Mesothelial cell of epicardium (in vitro differentiated cells): ENCODE measurements around the gene TP53BP1. TPM values are rescaled to one million over a fixed set of nuclear protein-coding genes. Genes with fewer than 3 reads are reported as not detected.

Experiments used
- DNase-seq, 2 experiments: peaks; one replicate each; pipeline ENCODE4 v3.0.0; 2021; ENCODE audit warnings: low spot score in 2 of 2; ENCODE audit not compliant: unreplicated experiment in 2 of 2
- H3K27ac Mint-ChIP-seq: 2 replicates; pipeline ENCODE4 v1.8.0; 2021; ENCODE audit warnings: mixed read lengths
- H3K27me3 Mint-ChIP-seq: 2 replicates; pipeline ENCODE4 v1.8.0; 2021; ENCODE audit warnings: low read depth, mixed read lengths
- H3K36me3 Mint-ChIP-seq: 2 replicates; pipeline ENCODE4 v1.8.0; 2021; ENCODE audit warnings: mixed read lengths
- H3K4me1 Mint-ChIP-seq: 2 replicates; pipeline ENCODE4 v1.8.0; 2021; ENCODE audit warnings: mixed read lengths
- H3K4me3 Mint-ChIP-seq: 2 replicates; pipeline ENCODE4 v1.8.0; 2021; ENCODE audit warnings: mild to moderate bottlenecking, moderate library complexity, mixed read lengths
- H3K9me3 Mint-ChIP-seq: 2 replicates; pipeline ENCODE4 v1.8.0; 2021; ENCODE audit warnings: mixed read lengths
- total RNA-seq: library from RNA; stranded (reverse); gene quantifications from 3 replicates; pipeline ENCODE4 v1.2.1, GENCODE V29; 2021
- TF ChIP-seq, protein P1 (sequence below): fragments of 200-600 bp; sonication (generic); IDR thresholded peaks from one replicate; pipeline ENCODE4 v1.5.0; 2021; ENCODE audit warnings: antibody characterized with exemption; ENCODE audit not compliant: unreplicated experiment

Gene TP53BP1
- total RNA-seq, 1 donor from 2014 or later = 112 TPM

DNA sequence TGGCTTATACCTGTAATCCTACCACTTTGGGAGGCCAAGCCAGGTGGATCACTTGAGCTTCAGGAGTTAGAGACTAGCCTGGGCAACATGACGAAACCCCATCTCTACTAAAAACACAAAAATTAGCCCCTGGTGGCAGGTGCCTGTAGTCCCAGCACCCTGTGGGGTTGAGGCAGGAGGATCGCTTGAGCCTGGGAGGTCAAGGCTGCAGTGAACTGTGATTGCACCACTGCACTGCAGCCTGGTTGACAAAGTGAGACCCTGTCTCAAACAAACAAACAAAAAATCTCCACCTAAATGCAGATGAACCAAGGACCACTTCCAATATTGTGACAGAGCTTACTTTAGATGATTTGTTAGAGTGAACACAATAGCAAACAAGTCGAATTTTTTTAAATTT lies 53.7 kb downstream of the TP53BP1 start:
- no peaks in the 10 kb centered on the region for H3K9me3 Mint-ChIP-seq
- H3K27me3 Mint-ChIP-seq = no peaks in the 10 kb centered on the region
- no peak for DNase-seq
- no peaks in the 10 kb centered on the region for H3K4me1 Mint-ChIP-seq
- no peak overlapping the region for H3K4me3 Mint-ChIP-seq
- H3K36me3 Mint-ChIP-seq = peaks cover 28% of the 10 kb centered on the region
- TF ChIP-seq, protein P1, sequence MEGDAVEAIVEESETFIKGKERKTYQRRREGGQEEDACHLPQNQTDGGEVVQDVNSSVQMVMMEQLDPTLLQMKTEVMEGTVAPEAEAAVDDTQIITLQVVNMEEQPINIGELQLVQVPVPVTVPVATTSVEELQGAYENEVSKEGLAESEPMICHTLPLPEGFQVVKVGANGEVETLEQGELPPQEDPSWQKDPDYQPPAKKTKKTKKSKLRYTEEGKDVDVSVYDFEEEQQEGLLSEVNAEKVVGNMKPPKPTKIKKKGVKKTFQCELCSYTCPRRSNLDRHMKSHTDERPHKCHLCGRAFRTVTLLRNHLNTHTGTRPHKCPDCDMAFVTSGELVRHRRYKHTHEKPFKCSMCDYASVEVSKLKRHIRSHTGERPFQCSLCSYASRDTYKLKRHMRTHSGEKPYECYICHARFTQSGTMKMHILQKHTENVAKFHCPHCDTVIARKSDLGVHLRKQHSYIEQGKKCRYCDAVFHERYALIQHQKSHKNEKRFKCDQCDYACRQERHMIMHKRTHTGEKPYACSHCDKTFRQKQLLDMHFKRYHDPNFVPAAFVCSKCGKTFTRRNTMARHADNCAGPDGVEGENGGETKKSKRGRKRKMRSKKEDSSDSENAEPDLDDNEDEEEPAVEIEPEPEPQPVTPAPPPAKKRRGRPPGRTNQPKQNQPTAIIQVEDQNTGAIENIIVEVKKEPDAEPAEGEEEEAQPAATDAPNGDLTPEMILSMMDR = no peak
- no peak overlapping the region for H3K27ac Mint-ChIP-seq

DNA sequence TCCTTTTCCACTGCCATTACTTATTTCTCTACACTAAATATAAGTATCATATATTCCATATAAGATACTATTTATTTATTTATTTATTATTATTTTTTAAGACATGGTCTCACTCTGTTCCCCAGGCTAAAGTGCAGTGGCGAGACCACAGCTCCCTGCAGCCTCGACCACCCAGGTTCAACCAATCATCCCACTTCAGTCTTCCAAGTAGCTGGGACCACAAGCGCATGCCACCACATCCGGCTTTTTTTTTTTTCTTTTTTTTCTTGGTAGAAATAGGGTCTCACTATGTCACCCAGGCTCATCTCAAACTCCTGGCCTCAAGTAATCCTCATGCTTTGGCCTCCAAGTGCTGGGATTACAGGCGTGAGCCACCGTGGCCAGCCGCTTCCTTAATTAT lies 56.6 kb downstream of the TP53BP1 start:
- Mint-ChIP-seq H3K4me3 (no peak overlapping the region), H3K9me3 (no peaks in the 10 kb centered on the region), H3K27ac (no peak overlapping the region), H3K27me3 (no peaks in the 10 kb centered on the region), H3K4me1 (no peaks in the 10 kb centered on the region), H3K36me3 (peaks cover 34% of the 10 kb centered on the region)
- TF ChIP-seq, protein P1 = no peak
- DNase-seq = no peak

DNA sequence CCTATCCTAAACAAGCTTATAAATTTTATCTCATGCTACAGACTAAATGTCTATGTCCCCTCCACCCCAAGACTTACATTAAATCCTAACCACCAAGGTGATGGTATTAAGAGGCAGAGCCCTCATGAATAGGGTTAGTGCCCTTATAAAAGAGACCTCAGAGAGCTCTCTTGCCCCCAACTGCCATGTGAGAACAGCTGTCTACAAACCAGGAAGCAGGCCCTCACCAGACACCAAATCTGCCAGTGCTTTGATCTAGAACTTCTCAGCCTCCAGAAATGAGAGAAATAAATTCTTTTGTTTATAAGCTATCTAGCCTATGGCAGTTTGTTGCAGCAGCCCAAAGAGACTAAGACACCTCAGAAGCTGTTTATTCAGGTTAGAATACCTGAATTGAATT lies 58.5 kb downstream of the TP53BP1 start:
- DNase-seq = no peak
- TF ChIP-seq, protein P1 = no peak
- no peaks in the 10 kb centered on the region for H3K27me3 Mint-ChIP-seq
- H3K36me3 Mint-ChIP-seq = peaks cover 29% of the 10 kb centered on the region
- H3K27ac Mint-ChIP-seq = no peak overlapping the region
- H3K4me3 Mint-ChIP-seq = no peak overlapping the region
- H3K4me1 Mint-ChIP-seq = peaks cover 6% of the 10 kb centered on the region
- no peaks in the 10 kb centered on the region for H3K9me3 Mint-ChIP-seq

DNA sequence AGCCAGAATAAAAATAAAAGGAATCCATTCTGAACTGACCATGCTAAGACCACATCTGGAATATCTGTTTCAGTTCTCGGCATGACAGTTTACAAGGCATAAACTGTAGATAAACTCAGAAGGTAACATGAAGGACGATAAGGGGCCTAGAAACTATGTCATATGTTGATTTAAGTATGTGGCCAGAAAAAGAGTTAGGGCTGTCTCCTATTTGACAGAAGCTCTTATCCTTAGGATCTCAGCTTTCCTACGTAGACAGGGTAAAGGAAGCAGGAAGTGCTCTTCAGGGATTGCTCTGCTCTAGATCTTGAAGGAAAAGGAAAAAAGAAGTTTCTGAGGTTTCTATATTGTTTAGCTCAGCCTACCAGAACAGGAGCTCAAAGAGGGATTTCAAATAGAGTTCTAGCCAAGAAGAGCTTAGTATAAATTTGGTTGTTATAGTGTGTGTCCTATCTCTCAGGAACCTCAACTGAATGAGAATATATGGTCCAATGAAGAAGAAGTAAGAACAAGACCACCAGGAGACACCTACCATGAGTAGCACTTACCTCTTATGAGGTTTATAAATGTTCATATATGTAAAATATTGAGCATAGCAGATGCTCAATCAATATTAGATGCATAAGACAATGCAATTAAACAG lies 59.2 kb downstream of the TP53BP1 start:
- Mint-ChIP-seq H3K36me3 (peaks cover 29% of the 10 kb centered on the region), H3K9me3 (no peaks in the 10 kb centered on the region), H3K4me1 (peaks cover 9% of the 10 kb centered on the region), H3K27me3 (no peaks in the 10 kb centered on the region), H3K4me3 (no peak overlapping the region), H3K27ac (peak overlapping the region; percentile 15)
- no peak for DNase-seq
- TF ChIP-seq, protein P1 = no peak

DNA sequence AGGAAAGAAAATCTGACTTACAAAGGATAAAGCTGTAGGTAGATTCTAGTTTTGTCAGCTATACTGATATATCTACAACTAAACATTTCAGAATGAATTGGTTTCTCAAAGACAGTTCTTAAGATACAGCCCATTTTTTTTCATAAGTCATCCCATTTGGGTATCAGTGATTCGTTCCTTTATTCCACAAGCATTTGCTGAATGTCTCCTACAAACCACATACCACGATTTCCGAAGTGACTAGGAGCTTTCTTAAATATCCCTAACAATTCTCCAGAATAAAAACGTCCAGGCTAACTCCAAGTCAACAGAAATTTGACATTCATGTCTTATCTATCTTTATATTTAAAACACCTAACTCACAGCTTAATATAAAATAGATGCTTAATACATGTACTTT lies 59.8 kb downstream of the TP53BP1 start:
- H3K4me3 Mint-ChIP-seq = no peak overlapping the region
- DNase-seq = no peak
- no peak overlapping the region for H3K27ac Mint-ChIP-seq
- H3K27me3 Mint-ChIP-seq = no peaks in the 10 kb centered on the region
- TF ChIP-seq, protein P1 = no peak
- H3K36me3 Mint-ChIP-seq = peaks cover 26% of the 10 kb centered on the region
- peaks cover 9% of the 10 kb centered on the region for H3K4me1 Mint-ChIP-seq
- no peaks in the 10 kb centered on the region for H3K9me3 Mint-ChIP-seq

DNA sequence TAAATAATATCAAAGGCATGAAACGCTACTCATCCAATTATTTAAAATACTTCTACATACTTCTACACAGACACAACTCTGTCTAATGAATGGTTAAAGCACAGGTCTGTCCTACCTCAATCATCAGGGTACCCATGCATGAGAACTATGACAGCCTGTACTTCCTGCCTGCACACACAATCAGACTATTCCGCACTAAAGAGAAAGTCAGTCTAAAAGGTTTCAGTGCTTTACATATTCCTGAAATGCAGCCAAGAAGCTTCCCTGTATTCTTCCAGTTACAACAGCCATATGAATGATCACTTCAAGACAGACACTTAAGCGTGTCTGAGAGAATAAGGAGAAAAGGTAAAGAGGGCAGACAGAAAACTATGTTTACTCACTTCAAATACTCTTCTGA lies 63.3 kb downstream of the TP53BP1 start:
- Mint-ChIP-seq H3K27ac (no peak overlapping the region), H3K4me1 (peaks cover 9% of the 10 kb centered on the region), H3K27me3 (no peaks in the 10 kb centered on the region), H3K9me3 (no peaks in the 10 kb centered on the region), H3K4me3 (no peak overlapping the region), H3K36me3 (peaks cover 35% of the 10 kb centered on the region)
- TF ChIP-seq, protein P1 = no peak
- no peak for DNase-seq
